Body of pancreas (tissue), 4 donors: ENCODE data around the gene ADAMTSL1. TPM values are rescaled to one million over a fixed set of nuclear protein-coding genes. Genes with fewer than 3 reads are reported as not detected.

Source experiments
- ATAC-seq: fragments of 150-250 bp; one replicate; pipeline ENCODE4 v1.9.1; 2016
- DNase-seq, 4 donors: peaks; one replicate each; pipeline ENCODE4 v3.0.0-alpha.2; 2019
- H3K27ac ChIP-seq, 4 donors: fragments of 200-600 bp; sonication (generic); 1 replicate in 3 of 4; 2 replicates in 1 of 4; pipeline versions ENCODE4 v1.5.1 to v1.6.1; 2016 to 2019; ENCODE audit warnings: mild to moderate bottlenecking in 1 of 4, mixed read lengths in 1 of 4, moderate library complexity in 1 of 4
- H3K27me3 ChIP-seq, 2 donors: fragments of 200-600 bp; sonication (generic); one replicate each; pipeline ENCODE4 v1.6.0; 2016; ENCODE audit warnings: mild to moderate bottlenecking in 1 of 2
- H3K36me3 ChIP-seq, 2 donors: fragments of 200-600 bp; sonication (generic); replicated peaks in 1 of 2; 2 replicates each; pipeline ENCODE4 v1.5.1; 2016; ENCODE audit warnings: low read depth in 2 of 2; ENCODE audit not compliant: insufficient read depth in 1 of 2
- H3K4me1 ChIP-seq: fragments of 200-600 bp; sonication (generic); one replicate; pipeline ENCODE4 v1.6.0; 2016
- H3K4me3 ChIP-seq, 2 donors: fragments of 200-600 bp; sonication (generic); 1 replicate in 1 of 2; 2 replicates in 1 of 2; pipeline ENCODE4 v1.5.1; 2016 to 2019
- H3K9me3 ChIP-seq, 3 donors: fragments of 200-600 bp; sonication (generic); 1 replicate in 2 of 3; 2 replicates in 1 of 3; pipeline ENCODE4 v1.5.1; 2016
- CTCF ChIP-seq, 7 experiments: fragments of 450-650 bp in 4 of 7; fragments of 200-600 bp in 3 of 7; sonication (generic) in 3 of 7; IDR thresholded peaks; one replicate each; pipeline ENCODE4 v1.5.1; 2016 to 2019; ENCODE audit warnings: antibody characterized with exemption in 7 of 7
- POLR2A ChIP-seq, 3 donors: fragments of 450-650 bp; IDR thresholded peaks; one replicate each; pipeline ENCODE4 v1.6.1; 2016; ENCODE audit warnings: antibody characterized with exemption in 3 of 3, mild to moderate bottlenecking in 2 of 3
- WGBS, 2 donors: methylation state at CpG; one replicate each; pipeline ENCODE4 v1.1.5; 2017; 5-methylcytosine and 5-hydroxymethylcytosine counted together
- intact Hi-C: fragments of 100-400 bp; cut with DNase I; formaldehyde crosslinking; loops from one replicate; pipeline ENCODE4 v1.15.1; 2023
- total RNA-seq, 2 donors: library from RNA; depleted of rRNA; stranded (reverse); fragments of >200 nt; gene quantifications; one replicate each; pipeline ENCODE4 v1.1.0, GENCODE V29; 2016

ADAMTSL1 gene
- total RNA-seq, 2 donors from 2014 or later: 0.52 to 0.99 TPM

GRCh38 chr9:18906656-18907395, 432.9 kb downstream of the ADAMTSL1 start:
- Histone ChIP-seq H3K27ac (no peak overlapping the region), H3K36me3 (no peaks in the 10 kb centered on the region), H3K9me3 (no peaks in the 10 kb centered on the region), H3K4me1 (no peaks in the 10 kb centered on the region), H3K4me3 (no peak overlapping the region), H3K27me3 (no peaks in the 10 kb centered on the region)
- intact Hi-C loops: no loop called here
- WGBS, 2 donors: 83 to 88% methylated on average over 2 to 9 of the region's 9 CpGs
- TF ChIP-seq POLR2A (IDR thresholded peaks at IDR 0.05) (no peak), CTCF (IDR thresholded peaks at IDR 0.05) (no peak)
- ATAC-seq (no peak), DNase-seq (no peak)

DNA sequence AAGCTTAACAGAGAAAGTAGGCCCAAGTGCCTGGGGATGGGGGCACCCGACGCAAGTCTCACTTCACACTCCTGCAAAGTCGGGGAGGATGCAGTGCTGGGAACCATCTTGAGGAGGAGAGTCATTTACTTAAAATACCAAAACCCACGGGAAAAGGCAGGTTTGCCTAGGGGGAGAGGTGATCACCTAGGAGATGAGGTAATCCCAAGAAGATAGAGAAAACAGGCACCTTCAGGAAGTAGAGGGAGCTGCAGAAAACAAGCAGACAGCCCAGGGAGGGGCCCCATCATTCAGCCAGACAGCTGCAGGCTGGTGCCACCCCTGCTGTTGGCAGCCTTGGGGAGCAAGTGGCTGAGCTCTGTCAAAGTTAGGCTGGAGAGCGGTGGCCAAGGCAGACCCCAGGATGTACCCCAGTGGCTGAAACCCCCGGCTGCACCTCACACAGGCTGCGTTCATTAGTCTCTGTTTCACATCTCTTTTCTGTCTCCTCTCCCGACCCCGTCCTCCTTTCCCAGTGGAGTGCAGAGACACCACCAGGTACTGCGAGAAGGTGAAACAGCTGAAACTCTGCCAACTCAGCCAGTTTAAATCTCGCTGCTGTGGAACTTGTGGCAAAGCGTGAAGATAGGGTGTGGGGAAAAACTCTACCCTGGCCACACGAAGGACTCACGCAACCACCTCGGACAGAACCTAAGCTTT, 434.1 kb downstream of the ADAMTSL1 start:
- no peak for ATAC-seq
- intact Hi-C loops: no loop called here
- DNase-seq: no peak
- no peaks in the 10 kb centered on the region for H3K36me3 ChIP-seq
- 67 to 71% methylated on average over 15 of the region's 15 CpGs for WGBS, 2 donors
- no peak overlapping the region for H3K27ac ChIP-seq
- TF ChIP-seq POLR2A (IDR thresholded peaks at IDR 0.05) (no peak), CTCF (IDR thresholded peaks at IDR 0.05) (no peak)
- no peaks in the 10 kb centered on the region for H3K9me3 ChIP-seq
- no peaks in the 10 kb centered on the region for H3K27me3 ChIP-seq
- H3K4me1 ChIP-seq: no peaks in the 10 kb centered on the region
- no peak overlapping the region for H3K4me3 ChIP-seq

- intact Hi-C loops: no loop called here
- no peaks in the 10 kb centered on the region for H3K27me3 ChIP-seq
- WGBS, 2 donors: 65 to 72% methylated on average over 7 to 17 of the region's 17 CpGs
- H3K4me1 ChIP-seq: no peaks in the 10 kb centered on the region
- no peak for TF ChIP-seq POLR2A (IDR thresholded peaks at IDR 0.05)
- no peak for TF ChIP-seq CTCF (IDR thresholded peaks at IDR 0.05)
- no peak overlapping the region for H3K27ac ChIP-seq
- H3K4me3 ChIP-seq: no peak overlapping the region
- no peak for DNase-seq
- H3K9me3 ChIP-seq: no peaks in the 10 kb centered on the region
- no peaks in the 10 kb centered on the region for H3K36me3 ChIP-seq
- no peak for ATAC-seq
These were observed 435.4 kb downstream of the ADAMTSL1 start for GRCh38 chr9:18909140-18910018.

DNA sequence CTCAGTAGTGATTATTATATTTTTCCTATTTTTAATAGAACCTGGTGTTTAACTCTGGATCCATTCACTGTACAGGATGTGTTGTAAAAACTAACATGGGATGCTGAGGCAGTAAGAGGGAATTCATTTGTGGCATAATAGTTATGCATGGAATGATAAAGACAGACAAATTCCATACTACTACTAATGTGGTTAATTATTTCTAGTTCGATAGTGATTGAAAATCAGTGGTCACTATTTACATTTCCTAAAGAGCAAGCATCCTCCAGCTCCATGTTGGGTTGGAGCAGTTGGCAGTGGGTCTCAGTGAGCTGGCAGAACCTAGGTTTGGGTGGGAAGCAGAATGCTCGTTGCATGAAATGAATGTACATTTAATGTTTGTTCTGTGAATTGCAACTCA, 436.5 kb downstream of the ADAMTSL1 start:
- Histone ChIP-seq H3K27ac (no peak overlapping the region), H3K4me1 (no peaks in the 10 kb centered on the region), H3K4me3 (no peak overlapping the region), H3K27me3 (no peaks in the 10 kb centered on the region), H3K9me3 (no peaks in the 10 kb centered on the region), H3K36me3 (no peaks in the 10 kb centered on the region)
- whole genome bisulfite sequencing, 2 donors: 27 to 38% methylated on average over 2 of the region's 2 CpGs
- no peak for ATAC-seq
- TF ChIP-seq POLR2A (IDR thresholded peaks at IDR 0.05) (no peak), CTCF (IDR thresholded peaks at IDR 0.05) (no peak)
- DNase-seq: no peak
- intact Hi-C loops: no loop called here
